Osteocyte (in vitro differentiated cells): ENCODE results near the gene MAEA. TPM values are rescaled to one million over a fixed set of nuclear protein-coding genes. Genes with fewer than 3 reads are reported as not detected.
"Not testable (repeated sequence)": the region's sequence is repeated elsewhere in the genome, so short reads cannot be mapped to it uniquely, and the experiment has no call there.

ENCODE experiments used
- DNase-seq: peaks from one replicate; pipeline ENCODE4 v3.0.0; 2021; ENCODE audit warnings: mixed read lengths; ENCODE audit not compliant: unreplicated experiment; ENCODE audit errors: extremely low spot score
- H3K27ac Mint-ChIP-seq: one replicate; pipeline ENCODE4 v1.8.0; 2021; ENCODE audit warnings: mild to moderate bottlenecking, mixed read lengths; ENCODE audit not compliant: unreplicated experiment
- H3K27me3 Mint-ChIP-seq: one replicate; pipeline ENCODE4 v1.8.0; 2021; ENCODE audit warnings: mixed read lengths; ENCODE audit not compliant: unreplicated experiment
- H3K36me3 Mint-ChIP-seq: one replicate; pipeline ENCODE4 v1.8.0; 2021; ENCODE audit warnings: mixed read lengths; ENCODE audit not compliant: unreplicated experiment
- H3K4me1 Mint-ChIP-seq: one replicate; pipeline ENCODE4 v1.8.0; 2021; ENCODE audit warnings: mixed read lengths; ENCODE audit not compliant: unreplicated experiment
- H3K4me3 Mint-ChIP-seq: one replicate; pipeline ENCODE4 v1.8.0; 2021; ENCODE audit warnings: mild to moderate bottlenecking, moderate library complexity, mixed read lengths; ENCODE audit not compliant: unreplicated experiment
- H3K9me3 Mint-ChIP-seq: one replicate; pipeline ENCODE4 v1.8.0; 2021; ENCODE audit warnings: mixed read lengths; ENCODE audit not compliant: unreplicated experiment
- total RNA-seq: library from RNA; stranded (reverse); gene quantifications from 2 replicates; pipeline ENCODE4 v1.2.1, GENCODE V29; 2021
- TF ChIP-seq, protein P1 (sequence below): fragments of 200-600 bp; sonication (generic); IDR thresholded peaks from 2 replicates; pipeline ENCODE4 v1.5.0; 2021; ENCODE audit warnings: antibody characterized with exemption, mild to moderate bottlenecking, moderate library complexity

MAEA gene
- total RNA-seq, 1 donor from 2014 or later: 62.9 TPM

DNA sequence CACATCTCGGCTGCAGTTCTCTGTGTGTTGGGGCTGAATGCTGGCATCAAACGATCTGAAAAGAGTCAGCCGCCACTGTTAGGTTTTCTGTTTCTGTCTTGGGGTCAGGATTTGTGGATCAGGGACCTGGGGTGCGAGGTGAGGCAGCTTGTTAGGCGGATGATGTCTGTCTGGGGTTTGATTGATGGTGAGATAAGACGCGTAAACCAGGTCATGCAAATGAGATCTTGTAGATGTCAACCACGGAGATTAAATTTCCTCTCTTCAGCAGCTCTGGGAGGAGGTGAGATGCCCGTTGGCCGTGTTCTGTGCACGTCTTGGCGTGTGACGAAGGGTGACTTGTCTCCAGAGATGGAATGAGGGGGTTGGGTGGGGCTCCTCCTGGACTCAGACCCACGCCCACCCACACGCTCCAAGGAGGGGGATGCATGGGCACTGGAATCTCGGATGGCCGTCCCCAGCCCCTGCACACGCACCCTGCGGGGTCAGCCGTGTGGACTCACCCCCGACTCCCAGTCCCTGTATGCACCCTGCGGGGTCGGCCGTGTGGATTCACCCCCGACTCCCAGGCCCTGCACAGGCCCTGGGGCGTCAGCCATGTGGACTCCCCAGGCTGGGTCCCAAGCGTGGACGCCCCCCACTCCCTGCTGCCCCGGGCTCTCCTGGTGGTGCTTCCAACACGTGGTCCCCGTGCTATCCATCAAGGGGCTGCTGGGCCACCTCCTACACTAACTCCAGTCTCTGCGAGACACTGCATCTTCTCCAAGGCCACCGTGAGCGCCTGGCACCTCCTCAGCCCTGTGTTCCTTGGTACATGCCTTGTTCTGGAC, 41.3 kb downstream of the MAEA start:
- no peak overlapping the region for H3K27ac Mint-ChIP-seq
- H3K27me3 Mint-ChIP-seq: no peaks in the 10 kb centered on the region
- TF ChIP-seq, protein P1, sequence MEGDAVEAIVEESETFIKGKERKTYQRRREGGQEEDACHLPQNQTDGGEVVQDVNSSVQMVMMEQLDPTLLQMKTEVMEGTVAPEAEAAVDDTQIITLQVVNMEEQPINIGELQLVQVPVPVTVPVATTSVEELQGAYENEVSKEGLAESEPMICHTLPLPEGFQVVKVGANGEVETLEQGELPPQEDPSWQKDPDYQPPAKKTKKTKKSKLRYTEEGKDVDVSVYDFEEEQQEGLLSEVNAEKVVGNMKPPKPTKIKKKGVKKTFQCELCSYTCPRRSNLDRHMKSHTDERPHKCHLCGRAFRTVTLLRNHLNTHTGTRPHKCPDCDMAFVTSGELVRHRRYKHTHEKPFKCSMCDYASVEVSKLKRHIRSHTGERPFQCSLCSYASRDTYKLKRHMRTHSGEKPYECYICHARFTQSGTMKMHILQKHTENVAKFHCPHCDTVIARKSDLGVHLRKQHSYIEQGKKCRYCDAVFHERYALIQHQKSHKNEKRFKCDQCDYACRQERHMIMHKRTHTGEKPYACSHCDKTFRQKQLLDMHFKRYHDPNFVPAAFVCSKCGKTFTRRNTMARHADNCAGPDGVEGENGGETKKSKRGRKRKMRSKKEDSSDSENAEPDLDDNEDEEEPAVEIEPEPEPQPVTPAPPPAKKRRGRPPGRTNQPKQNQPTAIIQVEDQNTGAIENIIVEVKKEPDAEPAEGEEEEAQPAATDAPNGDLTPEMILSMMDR: no peak
- H3K4me1 Mint-ChIP-seq: no peaks in the 10 kb centered on the region
- no peak overlapping the region for H3K4me3 Mint-ChIP-seq
- peaks cover 18% of the 10 kb centered on the region for H3K36me3 Mint-ChIP-seq
- DNase-seq: no peak
- H3K9me3 Mint-ChIP-seq: no peaks in the 10 kb centered on the region

DNA sequence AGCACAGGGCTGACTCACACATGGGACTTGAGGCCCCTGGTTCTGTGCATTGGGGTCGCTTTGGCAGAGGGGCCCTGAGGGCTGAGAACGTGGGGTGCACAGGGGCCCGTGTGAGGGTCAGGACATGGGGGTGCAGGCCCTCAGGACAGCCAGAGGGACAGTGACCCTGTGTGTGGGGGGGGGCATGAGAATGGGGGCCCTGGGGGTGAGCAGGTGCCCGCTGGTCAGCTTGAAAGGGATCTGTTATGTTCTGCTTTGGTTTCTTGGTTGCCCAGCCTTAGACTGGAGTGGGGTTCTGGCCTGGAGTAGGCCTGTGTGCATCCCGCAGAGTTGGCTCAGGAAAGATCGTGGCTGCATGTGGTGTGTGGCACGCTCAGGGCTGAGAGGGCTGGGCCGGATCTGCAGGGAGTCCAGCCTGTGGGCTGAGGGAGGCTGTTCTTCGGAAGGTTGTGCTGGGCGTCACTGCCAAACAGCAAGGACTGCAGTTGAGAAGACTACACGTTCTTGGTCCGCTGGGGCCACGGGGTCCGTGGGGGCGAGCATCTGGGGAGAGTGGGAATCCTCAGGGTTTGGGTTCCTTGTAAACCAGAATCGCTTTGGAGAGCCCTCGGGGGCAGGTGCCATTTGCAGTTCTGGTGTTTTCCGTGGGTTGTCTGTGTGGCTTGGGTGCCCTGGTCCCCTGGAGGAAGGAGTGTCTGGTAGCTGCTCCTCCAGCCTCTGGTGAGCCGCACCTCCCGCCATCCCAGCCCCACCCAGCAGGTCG, 42.1 kb downstream of the MAEA start:
- Mint-ChIP-seq H3K27me3 (no peaks in the 10 kb centered on the region), H3K4me1 (no peaks in the 10 kb centered on the region), H3K4me3 (no peak overlapping the region), H3K27ac (no peak overlapping the region), H3K9me3 (no peaks in the 10 kb centered on the region), H3K36me3 (peaks cover 24% of the 10 kb centered on the region)
- TF ChIP-seq, protein P1: no peak
- no peak for DNase-seq

DNA sequence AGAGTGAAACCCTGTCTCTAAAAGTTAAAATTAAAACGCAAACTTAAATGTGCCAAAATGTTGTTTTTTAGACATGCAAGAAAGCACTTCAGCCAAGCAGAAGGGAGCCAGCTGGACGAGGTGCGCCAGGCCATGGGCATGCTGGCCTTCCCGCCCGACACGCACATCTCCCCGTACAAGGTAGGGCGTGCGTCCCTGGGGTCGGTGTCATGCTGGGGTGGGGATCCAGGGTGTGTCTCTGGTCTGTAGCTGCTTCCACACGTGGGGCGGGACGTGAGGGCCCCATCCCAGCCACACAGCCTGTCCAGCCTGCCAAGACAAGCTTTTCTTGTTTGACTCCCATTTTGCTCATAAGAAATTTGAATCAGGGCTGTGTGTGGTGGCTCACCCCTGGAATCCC, 43.0 kb downstream of the MAEA start:
- Mint-ChIP-seq H3K9me3 (no peaks in the 10 kb centered on the region), H3K36me3 (peaks cover 33% of the 10 kb centered on the region), H3K4me3 (no peak overlapping the region), H3K27ac (no peak overlapping the region), H3K27me3 (no peaks in the 10 kb centered on the region), H3K4me1 (no peaks in the 10 kb centered on the region)
- TF ChIP-seq, protein P1: no peak
- DNase-seq: no peak

DNA sequence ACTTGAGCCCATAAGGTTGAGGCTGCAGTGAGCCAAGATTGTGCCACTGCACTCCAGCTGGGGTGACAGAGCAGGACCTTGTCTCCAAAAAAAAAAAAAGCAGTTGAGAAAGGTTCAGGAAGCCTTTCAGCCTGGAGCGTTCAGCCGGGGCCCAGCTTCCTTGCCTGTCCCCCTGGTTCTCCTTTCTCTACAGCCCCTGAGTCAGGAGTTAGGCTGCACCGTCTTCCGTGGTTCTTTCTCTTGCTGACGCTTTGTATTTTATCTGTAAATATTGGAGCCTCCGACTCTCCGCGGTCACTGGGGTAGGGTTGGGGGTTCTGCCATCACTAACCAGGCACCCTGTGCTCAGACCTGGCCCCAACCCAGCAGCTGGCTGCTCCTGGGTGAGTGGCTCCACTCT, 43.6 kb downstream of the MAEA start:
- Mint-ChIP-seq H3K4me3 (no peak overlapping the region), H3K4me1 (no peaks in the 10 kb centered on the region)
- TF ChIP-seq, protein P1: no peak

DNA sequence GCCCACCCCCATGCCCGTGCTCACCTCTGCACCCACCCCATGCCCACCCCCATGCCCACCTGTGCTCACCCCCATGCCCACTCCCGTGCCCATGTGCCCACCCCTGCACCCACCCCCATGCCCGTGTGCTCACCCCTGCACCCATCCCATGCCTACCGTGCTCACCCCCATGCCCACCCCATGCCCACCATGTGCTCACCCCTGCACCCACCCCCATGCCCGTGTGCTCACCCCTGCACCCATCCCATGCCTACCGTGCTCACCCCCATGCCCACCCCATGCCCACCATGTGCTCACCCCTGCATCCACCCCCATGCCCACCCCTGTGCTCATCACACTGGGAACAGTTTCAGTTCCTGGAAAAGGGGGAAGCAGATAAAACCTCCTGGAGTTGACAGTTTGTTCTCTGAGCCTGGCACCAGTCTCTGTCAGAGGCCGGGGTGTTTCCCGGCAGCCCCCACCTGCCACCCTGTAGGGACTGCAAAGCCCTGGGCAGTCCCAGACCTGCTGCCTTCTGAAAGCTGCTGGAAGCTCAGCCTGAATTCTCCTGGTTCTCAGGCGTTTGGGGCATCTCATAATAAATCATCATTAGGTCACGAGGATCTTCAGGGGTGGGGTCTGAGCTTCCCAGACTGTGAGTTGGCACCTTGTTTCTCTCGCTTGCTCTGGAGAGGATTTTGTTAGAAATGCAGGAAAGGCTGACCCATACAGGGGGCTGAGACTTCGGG, 44.3 kb downstream of the MAEA start:
- H3K9me3 Mint-ChIP-seq, H3K27ac Mint-ChIP-seq, H3K4me1 Mint-ChIP-seq, DNase-seq, H3K4me3 Mint-ChIP-seq, H3K27me3 Mint-ChIP-seq: not testable (repeated sequence)
- H3K36me3 Mint-ChIP-seq: peaks cover 39% of the 10 kb centered on the region

More for the DNA sequence above, 43.6 kb downstream of the MAEA start:
- H3K36me3 Mint-ChIP-seq: peaks cover 36% of the 10 kb centered on the region
- no peaks in the 10 kb centered on the region for H3K9me3 Mint-ChIP-seq
- no peak overlapping the region for H3K27ac Mint-ChIP-seq
- no peak for DNase-seq
- no peaks in the 10 kb centered on the region for H3K27me3 Mint-ChIP-seq
